GM19397 (cell line): Measurements from ENCODE around the gene EZH2.

Experiments used
- ATAC-seq: cut with Tn5 transposase; IDR thresholded peaks from one replicate; pipeline ENCODE4 v1.9.1; 2021; ENCODE audit warnings: mild to moderate bottlenecking, moderate library complexity; ENCODE audit not compliant: unreplicated experiment

Gene EZH2

DNA sequence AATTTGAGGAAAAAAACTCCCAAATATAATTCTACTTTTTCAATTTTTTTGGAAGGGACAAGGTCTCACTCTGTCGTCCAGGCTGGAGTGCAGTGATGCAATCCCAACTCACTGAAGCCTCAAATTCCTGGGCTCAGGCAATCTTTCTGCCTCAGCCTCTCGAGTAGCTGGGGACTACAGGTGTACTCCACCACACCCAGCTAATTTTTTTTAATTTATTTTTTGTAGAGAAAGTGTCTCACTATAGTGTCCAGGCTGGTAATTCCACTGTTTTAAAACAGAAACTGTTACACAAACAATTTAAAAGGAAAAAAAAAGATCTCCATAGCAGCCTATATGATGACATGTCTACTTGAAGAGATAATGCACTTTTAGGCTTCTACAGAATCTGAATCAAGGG lies 25.6 kb downstream of the EZH2 start:
- no peak for ATAC-seq

DNA sequence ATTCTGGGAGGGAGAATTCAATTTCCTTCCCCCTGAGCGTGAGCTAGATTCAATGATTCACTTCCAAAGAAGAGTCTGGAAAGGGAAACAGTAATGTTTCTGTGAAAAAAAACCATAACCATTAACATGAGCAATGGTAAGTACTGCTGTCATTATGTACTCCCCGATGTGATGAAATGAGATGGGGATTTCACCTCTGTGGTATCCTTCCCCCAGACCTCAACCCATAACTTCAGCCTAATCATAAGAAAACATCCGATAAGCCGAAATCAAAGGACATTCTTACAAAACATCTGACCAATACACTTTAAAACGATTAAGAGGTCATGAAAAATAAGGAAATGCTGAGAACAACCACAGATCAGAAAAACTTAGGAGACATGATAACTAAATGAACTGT lies 27.2 kb downstream of the EZH2 start:
- ATAC-seq: no peak

- ATAC-seq: no peak
Observed at GRCh38 chr7:148856578-148856881, 27.6 kb downstream of the EZH2 start.

- no peak for ATAC-seq
Observed at GRCh38 chr7:148854983-148855382, 29.1 kb downstream of the EZH2 start.

DNA sequence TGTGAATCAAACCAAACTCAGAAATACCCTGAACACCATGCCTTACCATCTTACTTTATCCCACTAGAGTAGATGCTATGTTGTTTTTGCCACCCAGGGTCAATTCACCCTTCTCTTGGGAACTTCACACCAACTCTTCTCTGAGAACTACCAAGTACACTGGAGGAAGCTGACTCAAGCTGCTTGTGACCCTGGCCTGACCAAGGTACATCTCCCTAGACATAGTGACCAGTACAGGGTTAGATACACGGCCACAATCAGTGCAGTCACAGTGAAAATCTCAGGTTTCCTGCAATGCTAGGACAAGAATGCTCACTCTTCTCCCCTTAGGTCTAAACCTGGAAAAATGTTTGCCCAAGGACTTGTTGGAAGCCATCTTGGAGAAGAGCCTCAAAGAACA lies 31.8 kb downstream of the EZH2 start:
- ATAC-seq: no peak

DNA sequence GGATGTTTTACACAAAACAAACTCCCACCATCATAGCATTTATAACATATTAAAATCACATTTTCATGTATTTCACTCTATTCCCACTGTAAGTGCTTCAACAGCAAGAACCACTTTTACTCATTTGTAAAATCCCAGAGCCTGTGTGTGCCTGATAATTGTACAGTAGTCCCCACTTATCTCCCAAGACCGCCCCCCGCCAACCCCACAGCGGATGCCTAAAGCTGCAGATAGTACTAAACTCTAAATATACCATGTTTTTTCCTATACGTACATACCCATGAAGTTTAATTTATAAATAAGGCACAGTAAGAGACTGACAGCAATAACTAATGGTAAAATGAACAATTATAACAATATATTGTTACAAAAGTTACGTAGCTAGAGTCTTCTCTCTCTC lies 33.5 kb downstream of the EZH2 start:
- no peak for ATAC-seq

GRCh38 chr7:148849393-148850098 lies 34.5 kb downstream of the EZH2 start:
- ATAC-seq: no peak

DNA sequence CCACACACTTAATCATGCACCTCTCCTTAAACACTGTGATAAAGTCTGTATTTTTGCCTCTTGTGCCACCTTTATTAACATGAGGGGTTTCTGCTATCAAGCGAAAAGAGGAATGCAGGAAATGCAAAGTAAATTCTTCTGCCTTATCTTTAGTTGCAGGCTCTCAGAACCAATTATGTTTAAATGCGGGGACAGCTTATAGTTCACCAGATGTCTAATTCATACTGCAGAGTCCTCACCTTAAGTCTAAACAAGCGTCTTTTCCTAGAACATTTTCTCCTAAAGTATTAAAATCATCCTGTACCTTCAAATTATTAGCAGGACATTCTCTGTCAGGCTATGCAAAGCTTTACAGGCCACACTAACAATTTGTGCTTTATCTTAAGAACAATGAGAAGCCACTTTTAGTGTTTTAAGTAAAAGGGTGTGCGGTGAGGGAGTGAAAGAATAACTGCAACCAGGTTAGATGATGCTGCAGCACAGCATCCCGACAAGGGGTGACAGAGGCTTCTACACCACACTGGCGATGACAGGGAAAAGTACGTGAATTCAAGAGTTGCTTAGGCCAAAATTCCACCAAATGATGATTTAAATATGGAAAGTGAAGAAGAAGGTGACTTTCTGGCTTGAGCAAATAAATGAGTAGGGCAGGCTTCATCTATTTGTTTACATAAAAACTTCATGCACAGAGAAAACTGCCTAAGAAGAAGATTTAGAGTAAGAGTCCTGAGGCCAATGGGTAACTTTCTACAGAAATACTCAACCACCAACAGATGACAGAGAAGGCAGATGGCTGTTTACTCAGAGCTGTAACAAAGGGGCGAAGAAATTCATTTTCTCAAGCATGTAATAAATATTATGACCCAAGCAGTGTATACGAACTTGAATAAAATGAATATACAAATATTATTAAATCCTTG lies 36.0 kb downstream of the EZH2 start:
- no peak for ATAC-seq

DNA sequence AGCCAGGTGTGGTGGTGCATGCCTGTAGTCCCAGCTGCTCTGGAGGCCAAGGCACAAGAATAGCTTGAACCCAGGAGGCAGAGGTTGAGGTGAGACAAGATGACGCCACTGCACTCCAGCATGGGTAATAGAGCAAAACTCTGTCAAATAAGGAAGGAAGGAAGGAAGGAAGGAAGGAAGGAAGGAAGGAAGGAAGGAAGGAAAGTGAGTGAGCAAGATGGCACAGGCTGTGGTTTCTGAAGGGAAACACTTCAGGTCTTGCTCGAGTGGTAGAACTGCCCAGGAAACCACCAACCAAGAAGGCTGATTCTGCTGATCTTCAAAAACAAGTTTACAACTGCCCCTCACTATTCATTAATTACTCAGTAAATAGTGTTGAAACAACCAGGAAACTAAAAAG lies 45.2 kb downstream of the EZH2 start:
- ATAC-seq: no peak

DNA sequence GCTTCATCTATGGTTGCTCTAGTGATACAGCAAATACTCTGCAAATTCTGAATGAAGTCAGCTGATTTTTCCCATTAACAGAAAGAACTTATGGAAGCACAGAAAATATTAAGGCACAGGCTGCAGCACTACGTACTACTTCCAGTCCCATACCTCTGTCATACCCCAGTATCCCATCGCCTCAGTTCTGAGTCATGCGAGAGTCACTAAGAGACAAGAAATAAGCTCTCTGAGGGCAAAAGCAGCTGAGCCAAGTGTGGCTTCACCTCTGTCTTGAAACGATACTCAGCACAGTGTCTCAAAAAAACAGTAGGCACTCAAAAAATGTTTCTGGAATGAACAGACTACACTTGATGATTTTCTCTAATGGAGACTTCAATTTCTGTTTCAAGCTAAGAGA lies 48.2 kb downstream of the EZH2 start:
- ATAC-seq: no peak

- no peak for ATAC-seq
Observed at GRCh38 chr7:148834605-148835004, 49.5 kb downstream of the EZH2 start.

GRCh38 chr7:148831782-148832181 lies 52.3 kb downstream of the EZH2 start:
- ATAC-seq: no peak

DNA sequence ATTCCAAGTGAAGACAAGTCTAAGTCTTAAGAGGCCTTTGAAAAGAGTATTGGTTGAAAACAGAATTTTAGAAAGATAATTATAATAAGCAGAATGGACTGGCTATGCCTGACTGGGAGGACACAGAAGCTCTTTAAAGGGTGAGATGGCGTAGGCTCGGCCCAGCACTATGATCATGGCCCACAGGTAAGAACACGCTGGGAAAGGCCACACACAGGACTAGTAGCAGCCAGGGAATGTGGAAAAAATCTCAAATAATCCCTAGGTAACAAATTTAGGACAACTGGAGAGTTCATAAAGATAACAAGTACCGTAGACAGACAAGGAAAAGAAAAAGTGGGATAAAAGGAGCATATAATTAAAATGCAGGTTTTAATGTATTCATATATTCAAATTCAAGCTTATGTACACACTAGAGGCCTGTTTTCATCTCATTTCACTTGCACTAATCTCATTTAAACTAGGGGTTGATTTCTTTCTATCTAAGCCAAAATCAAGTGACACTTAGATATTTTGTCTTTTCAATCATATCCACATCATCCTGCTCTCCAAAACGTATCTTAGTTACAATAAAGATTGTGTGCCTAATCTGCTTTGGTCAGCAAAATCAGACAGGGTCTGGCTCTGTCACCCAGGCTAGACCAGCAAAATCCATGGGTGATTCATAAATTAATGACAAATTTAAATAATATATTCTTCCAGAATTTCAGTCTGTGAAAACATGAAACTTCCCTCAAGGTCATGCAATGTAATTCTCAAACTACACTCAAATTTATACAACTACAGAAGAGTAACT lies 53.0 kb downstream of the EZH2 start:
- no peak for ATAC-seq

GRCh38 chr7:148828965-148829364 lies 55.1 kb downstream of the EZH2 start:
- no peak for ATAC-seq

GRCh38 chr7:148825338-148825737 lies 58.8 kb downstream of the EZH2 start:
- ATAC-seq: no peak

GRCh38 chr7:148824864-148825263 lies 59.2 kb downstream of the EZH2 start:
- no peak for ATAC-seq

- ATAC-seq: no peak
Observed at GRCh38 chr7:148821422-148821821, 62.7 kb downstream of the EZH2 start.

GRCh38 chr7:148819697-148820360 lies 64.3 kb downstream of the EZH2 start:
- ATAC-seq: no peak

DNA sequence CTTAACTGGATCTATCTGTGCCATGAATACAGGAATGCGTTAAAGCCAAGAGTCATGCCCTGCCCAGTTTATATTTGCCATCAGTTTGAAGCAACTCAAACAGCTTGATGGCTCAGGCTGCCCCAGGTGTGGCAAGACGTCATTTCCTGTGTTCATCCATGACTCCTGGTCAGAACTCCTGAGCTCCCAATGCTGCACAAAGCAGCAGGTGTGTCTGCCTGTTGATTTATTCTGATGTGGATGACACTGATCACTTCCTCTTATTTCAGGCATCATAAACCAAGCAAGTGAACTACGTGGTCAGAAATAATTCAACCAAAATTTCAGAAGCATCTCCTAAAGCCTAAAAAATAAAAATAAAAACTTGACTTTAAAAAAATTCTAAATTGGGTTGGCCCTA lies 68.5 kb downstream of the EZH2 start:
- ATAC-seq: no peak

GRCh38 chr7:148814922-148815559 lies 69.0 kb downstream of the EZH2 start:
- ATAC-seq: no peak

DNA sequence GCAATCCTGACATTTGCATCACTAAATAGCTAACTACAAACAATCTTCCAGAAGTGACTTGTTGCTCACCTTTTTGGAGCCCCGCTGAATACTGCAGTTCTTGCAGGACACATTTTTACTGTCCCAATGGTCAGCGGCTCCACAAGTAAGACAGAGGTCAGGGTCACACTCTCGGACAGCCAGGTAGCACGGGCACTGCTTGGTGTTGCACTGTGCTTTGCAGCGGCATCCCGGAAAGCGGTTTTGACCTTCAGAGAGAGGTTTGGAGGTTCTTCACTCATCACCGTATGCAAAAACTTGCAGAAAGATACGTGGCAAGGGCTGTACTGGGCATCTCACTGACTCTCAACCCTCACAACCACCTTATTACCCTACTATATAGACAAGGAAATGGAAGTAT lies 70.2 kb downstream of the EZH2 start:
- no peak for ATAC-seq
